GM23338 (cell line): ENCODE data around the gene FLYWCH1. TPM values are rescaled to one million over a fixed set of nuclear protein-coding genes. Genes with fewer than 3 reads are reported as not detected.
"Not testable (repeated sequence)": the region's sequence is repeated elsewhere in the genome, so short reads cannot be mapped to it uniquely, and the experiment has no call there.

Experiments
- ATAC-seq: fragments of 200-7000 bp; cut with Tn5 transposase; 3 replicates; pipeline ENCODE4 v1.9.1; 2020
- DNase-seq: peaks from one replicate; pipeline ENCODE4 v3.0.0-alpha.2; 2015; ENCODE audit warnings: low spot score
- H2AFZ ChIP-seq: fragments of 200-600 bp; sonication (generic); 2 replicates; pipeline ENCODE4 v1.8.0; 2016; ENCODE audit warnings: antibody characterized with exemption, mild to moderate bottlenecking, moderate library complexity
- H3F3A ChIP-seq: fragments of 200-600 bp; sonication (generic); replicated peaks from 2 replicates; pipeline ENCODE4 v1.8.0; 2017; ENCODE audit warnings: antibody characterized with exemption, mixed run types, low read depth
- H3K27ac ChIP-seq: fragments of 200-600 bp; sonication (generic); 2 replicates; pipeline ENCODE4 v1.6.1; 2016; ENCODE audit warnings: low read depth
- H3K27me3 ChIP-seq: fragments of 200-600 bp; sonication (generic); 2 replicates; pipeline ENCODE4 v1.8.0; 2016; ENCODE audit warnings: mild to moderate bottlenecking, mixed run types, moderate library complexity; ENCODE audit not compliant: insufficient read depth
- H3K36me3 ChIP-seq: fragments of 200-600 bp; sonication (generic); 2 replicates; pipeline ENCODE4 v1.8.0; 2016; ENCODE audit warnings: mild to moderate bottlenecking; ENCODE audit not compliant: insufficient read depth
- H3K4me1 ChIP-seq: fragments of 200-600 bp; sonication (generic); 2 replicates; pipeline ENCODE4 v1.8.0; 2016; ENCODE audit warnings: mild to moderate bottlenecking, moderate library complexity; ENCODE audit not compliant: insufficient read depth
- H3K4me2 ChIP-seq: fragments of 200-600 bp; sonication (generic); 2 replicates; pipeline ENCODE4 v1.7.1; 2017; ENCODE audit warnings: mixed run types
- H3K4me3 ChIP-seq: fragments of 200-600 bp; sonication (generic); 2 replicates; pipeline ENCODE4 v1.6.1; 2016; ENCODE audit warnings: mixed run types
- H3K79me2 ChIP-seq: fragments of 200-600 bp; sonication (generic); replicated peaks from 2 replicates; pipeline ENCODE4 v1.8.0; 2017; ENCODE audit warnings: mild to moderate bottlenecking; ENCODE audit not compliant: insufficient read depth
- H3K9me2 ChIP-seq: fragments of 200-600 bp; sonication (generic); 2 replicates; pipeline ENCODE4 v1.8.0; 2017; ENCODE audit not compliant: insufficient read depth
- H4K20me1 ChIP-seq: fragments of 200-600 bp; sonication (generic); replicated peaks from 2 replicates; pipeline ENCODE4 v1.8.0; 2017; ENCODE audit warnings: mild to moderate bottlenecking; ENCODE audit not compliant: insufficient read depth
- H3K27ac Mint-ChIP-seq: 2 replicates; pipeline ENCODE4 v1.8.0; 2020; ENCODE audit warnings: inconsistent platforms, mild to moderate bottlenecking, moderate library complexity, mixed read lengths
- H3K27me3 Mint-ChIP-seq: 3 replicates; pipeline ENCODE4 v1.8.0; 2022; ENCODE audit warnings: low read depth, mild to moderate bottlenecking, moderate library complexity, mixed read lengths, inconsistent platforms; ENCODE audit not compliant: insufficient read depth, poor library complexity
- H3K36me3 Mint-ChIP-seq: 3 replicates; pipeline ENCODE4 v1.8.0; 2021; ENCODE audit warnings: low read depth, mild to moderate bottlenecking, inconsistent platforms, moderate library complexity, mixed read lengths
- H3K4me1 Mint-ChIP-seq: 3 replicates; pipeline ENCODE4 v1.8.0; 2020; ENCODE audit warnings: mild to moderate bottlenecking, inconsistent platforms, mixed read lengths
- H3K4me3 Mint-ChIP-seq: 3 replicates; pipeline ENCODE4 v1.8.0; 2021; ENCODE audit warnings: moderate library complexity, mild to moderate bottlenecking, inconsistent platforms, mixed read lengths
- H3K9me3 Mint-ChIP-seq: 3 replicates; pipeline ENCODE4 v1.8.0; 2020; ENCODE audit warnings: moderate library complexity, mild to moderate bottlenecking, inconsistent platforms, mixed read lengths
- ZNF331 ChIP-seq: fragments of 250-450 bp; sonication (Bioruptor Pico); IDR thresholded peaks from 2 replicates; pipeline ENCODE4 v1.5.0; 2020; ENCODE audit warnings: low read depth, mild to moderate bottlenecking, moderate library complexity
- ZNF462 ChIP-seq: fragments of 250-450 bp; sonication (Bioruptor Pico); IDR thresholded peaks from 2 replicates; pipeline ENCODE4 v1.5.0; 2020; ENCODE audit warnings: mild to moderate bottlenecking, moderate library complexity
- polyA plus RNA-seq: library from polyadenylated mRNA; unstranded; fragments of >200 nt; fragmentation: Nextera tagmentation; extraction: Ambion mirVana; gene quantifications from 2 replicates; pipeline ENCODE4 v1.2.1, GENCODE V29; 2016
- total RNA-seq: library from RNA; depleted of rRNA; stranded (reverse); fragments of >200 nt; shearing (Covaris generic); gene quantifications from 2 replicates; pipeline ENCODE4 v1.2.3, GENCODE V29; 2014
- TF ChIP-seq, protein P1 (sequence below), 2 experiments: fragments of 200-600 bp in 1 of 2; sonication (generic) in 1 of 2; conservative IDR thresholded peaks; 2 replicates each; pipeline versions ENCODE4 v1.5.1 to v1.6.1; 2016 to 2017; ENCODE audit warnings: antibody characterized with exemption in 2 of 2, low read depth in 2 of 2, mild to moderate bottlenecking in 2 of 2, moderate library complexity in 1 of 2

Gene FLYWCH1
- total and polyA plus RNA-seq, 2 experiments from 2014 or later, result 6.0 to 29.3 TPM

- no peak for TF ChIP-seq ZNF462 (CRISPR knock-in tag)
Measured at GRCh38 chr16:2942045-2942444, 30.3 kb downstream of the FLYWCH1 start (continued).

GRCh38 chr16:2943716-2944115, 32.0 kb downstream of the FLYWCH1 start:
- not testable (repeated sequence) for H3K4me1 Mint-ChIP-seq, H3F3A ChIP-seq, DNase-seq, H3K4me3 Mint-ChIP-seq, H3K27me3 Mint-ChIP-seq, H3K27ac ChIP-seq, H3K36me3 ChIP-seq, H3K4me1 ChIP-seq, ATAC-seq, H3K9me3 Mint-ChIP-seq, H4K20me1 ChIP-seq, H3K27me3 ChIP-seq, H3K4me2 ChIP-seq, H3K4me3 ChIP-seq, H3K9me2 ChIP-seq, H3K27ac Mint-ChIP-seq, H3K79me2 ChIP-seq, H2AFZ ChIP-seq
- H3K36me3 Mint-ChIP-seq, result peaks cover 20% of the 10 kb centered on the region; the same call in 2 of the 3 replicates

- H3K27me3 Mint-ChIP-seq, result peaks cover 2% of the 10 kb centered on the region
- H3F3A ChIP-seq, result no peaks in the 10 kb centered on the region
- H3K4me3 ChIP-seq, result no peak overlapping the region
- H3K27me3 ChIP-seq, result no peaks in the 10 kb centered on the region
- TF ChIP-seq, protein P1, sequence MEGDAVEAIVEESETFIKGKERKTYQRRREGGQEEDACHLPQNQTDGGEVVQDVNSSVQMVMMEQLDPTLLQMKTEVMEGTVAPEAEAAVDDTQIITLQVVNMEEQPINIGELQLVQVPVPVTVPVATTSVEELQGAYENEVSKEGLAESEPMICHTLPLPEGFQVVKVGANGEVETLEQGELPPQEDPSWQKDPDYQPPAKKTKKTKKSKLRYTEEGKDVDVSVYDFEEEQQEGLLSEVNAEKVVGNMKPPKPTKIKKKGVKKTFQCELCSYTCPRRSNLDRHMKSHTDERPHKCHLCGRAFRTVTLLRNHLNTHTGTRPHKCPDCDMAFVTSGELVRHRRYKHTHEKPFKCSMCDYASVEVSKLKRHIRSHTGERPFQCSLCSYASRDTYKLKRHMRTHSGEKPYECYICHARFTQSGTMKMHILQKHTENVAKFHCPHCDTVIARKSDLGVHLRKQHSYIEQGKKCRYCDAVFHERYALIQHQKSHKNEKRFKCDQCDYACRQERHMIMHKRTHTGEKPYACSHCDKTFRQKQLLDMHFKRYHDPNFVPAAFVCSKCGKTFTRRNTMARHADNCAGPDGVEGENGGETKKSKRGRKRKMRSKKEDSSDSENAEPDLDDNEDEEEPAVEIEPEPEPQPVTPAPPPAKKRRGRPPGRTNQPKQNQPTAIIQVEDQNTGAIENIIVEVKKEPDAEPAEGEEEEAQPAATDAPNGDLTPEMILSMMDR (conservative IDR thresholded peaks at IDR 0.05; ENCODE audit: low read depth in 2 of 2), result no peak
- TF ChIP-seq ZNF331, result no peak
- no peak overlapping the region for H3K4me2 ChIP-seq
- no peaks in the 10 kb centered on the region for H3K4me1 Mint-ChIP-seq
- H3K9me2 ChIP-seq, result no peaks in the 10 kb centered on the region
- H3K9me3 Mint-ChIP-seq, result no peaks in the 10 kb centered on the region; the same call in 2 of the 3 replicates
- no peaks in the 10 kb centered on the region for H3K4me1 ChIP-seq
- ATAC-seq (no peak), DNase-seq (no peak)
- no peak overlapping the region for H3K4me3 Mint-ChIP-seq
- H3K27ac ChIP-seq, result no peak overlapping the region
- H2AFZ ChIP-seq, result no peak overlapping the region
- H3K36me3 ChIP-seq, result no peaks in the 10 kb centered on the region
- H3K36me3 Mint-ChIP-seq, result peaks cover 10% of the 10 kb centered on the region; the same call in 1 of the 3 replicates
- no peaks in the 10 kb centered on the region for H4K20me1 ChIP-seq
- H3K79me2 ChIP-seq, result no peaks in the 10 kb centered on the region
- no peak overlapping the region for H3K27ac Mint-ChIP-seq
Measured at GRCh38 chr16:2946649-2947048, 34.9 kb downstream of the FLYWCH1 start.
